ENCODE measurements around the gene DNASE1L1.

DNA sequence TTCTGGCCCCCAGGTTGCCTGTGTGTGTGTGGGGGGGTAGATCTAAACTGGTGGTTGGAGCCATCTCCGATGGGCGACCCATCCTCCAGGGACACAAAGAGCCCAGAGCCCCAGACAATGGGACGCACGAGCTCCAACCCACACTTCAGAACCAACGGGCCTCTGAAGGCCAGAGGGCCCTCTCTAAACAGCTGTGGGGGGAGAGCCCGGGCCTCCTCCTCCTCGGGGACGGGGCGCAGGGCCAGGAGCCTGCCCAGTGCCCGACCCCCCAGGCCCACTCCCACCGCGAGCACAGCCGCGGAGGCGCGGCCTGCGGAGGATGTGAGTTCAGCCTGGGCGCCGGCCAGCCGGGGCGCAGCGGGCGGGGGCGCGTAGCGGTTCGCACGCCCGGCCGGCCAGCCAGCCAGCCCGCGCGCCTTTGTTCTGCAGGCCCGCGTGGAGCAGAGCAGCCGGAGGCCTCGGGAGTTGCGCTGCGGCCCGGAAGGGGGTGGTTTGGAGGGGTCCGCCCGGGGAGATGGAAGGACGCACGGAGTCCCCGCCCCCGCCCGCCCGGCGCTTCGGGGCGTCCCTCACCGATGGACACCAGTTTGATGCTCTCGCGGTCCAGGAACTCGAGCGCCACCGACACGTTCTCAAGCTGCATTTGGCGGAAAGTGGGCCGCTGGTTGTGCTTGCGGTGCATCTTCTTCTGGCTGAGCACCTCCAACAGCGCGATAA, 38.6 kb downstream of the DNASE1L1 start:
- TF ChIP-seq, protein P1, sequence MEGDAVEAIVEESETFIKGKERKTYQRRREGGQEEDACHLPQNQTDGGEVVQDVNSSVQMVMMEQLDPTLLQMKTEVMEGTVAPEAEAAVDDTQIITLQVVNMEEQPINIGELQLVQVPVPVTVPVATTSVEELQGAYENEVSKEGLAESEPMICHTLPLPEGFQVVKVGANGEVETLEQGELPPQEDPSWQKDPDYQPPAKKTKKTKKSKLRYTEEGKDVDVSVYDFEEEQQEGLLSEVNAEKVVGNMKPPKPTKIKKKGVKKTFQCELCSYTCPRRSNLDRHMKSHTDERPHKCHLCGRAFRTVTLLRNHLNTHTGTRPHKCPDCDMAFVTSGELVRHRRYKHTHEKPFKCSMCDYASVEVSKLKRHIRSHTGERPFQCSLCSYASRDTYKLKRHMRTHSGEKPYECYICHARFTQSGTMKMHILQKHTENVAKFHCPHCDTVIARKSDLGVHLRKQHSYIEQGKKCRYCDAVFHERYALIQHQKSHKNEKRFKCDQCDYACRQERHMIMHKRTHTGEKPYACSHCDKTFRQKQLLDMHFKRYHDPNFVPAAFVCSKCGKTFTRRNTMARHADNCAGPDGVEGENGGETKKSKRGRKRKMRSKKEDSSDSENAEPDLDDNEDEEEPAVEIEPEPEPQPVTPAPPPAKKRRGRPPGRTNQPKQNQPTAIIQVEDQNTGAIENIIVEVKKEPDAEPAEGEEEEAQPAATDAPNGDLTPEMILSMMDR (IDR thresholded peaks at IDR 0.05) = no peak
- no peak for TF ChIP-seq POLR2A (IDR thresholded peaks at IDR 0.05)

All from esophagus squamous epithelium (tissue), 4 donors.